GM18858 (cell line): ENCODE results near the gene TBC1D9B.

Source experiments
- ATAC-seq: cut with Tn5 transposase; IDR thresholded peaks from one replicate; pipeline ENCODE4 v1.9.1; 2021; ENCODE audit not compliant: unreplicated experiment

Gene TBC1D9B

GRCh38 chr5:179908528-179908927 is 831 bp upstream of the TBC1D9B start:
- no peak for ATAC-seq

GRCh38 chr5:179906795-179907555 is 722 bp downstream of the TBC1D9B start:
- ATAC-seq = no peak

- ATAC-seq = no peak
Measured at GRCh38 chr5:179906294-179906794, 1.4 kb downstream of the TBC1D9B start.

GRCh38 chr5:179905161-179905560 is 2.5 kb downstream of the TBC1D9B start:
- ATAC-seq = no peak

GRCh38 chr5:179904463-179905160 is 3.1 kb downstream of the TBC1D9B start:
- ATAC-seq = no peak

DNA sequence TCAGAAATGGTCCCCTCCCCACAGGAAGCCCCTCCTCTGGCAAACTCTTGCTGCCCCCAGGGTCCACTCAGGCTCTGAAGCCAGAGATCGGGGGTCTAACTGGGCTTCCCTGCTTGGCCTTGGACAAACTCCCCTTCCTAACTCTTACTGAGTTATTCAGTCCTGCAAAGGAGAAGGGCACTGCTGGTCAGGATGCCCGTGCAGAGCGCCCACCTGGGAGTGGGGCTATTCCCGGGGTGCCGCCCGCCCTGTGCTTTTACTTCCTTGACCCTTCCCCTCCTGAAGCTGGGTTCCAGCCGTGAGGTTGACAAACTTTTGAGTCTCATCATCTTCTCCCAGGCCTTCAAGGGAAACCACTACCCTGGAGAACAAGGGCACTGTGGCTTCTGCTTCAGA is 4.9 kb downstream of the TBC1D9B start:
- ATAC-seq = no peak

GRCh38 chr5:179901915-179902762 is 5.6 kb downstream of the TBC1D9B start:
- no peak for ATAC-seq

GRCh38 chr5:179901462-179901861 is 6.2 kb downstream of the TBC1D9B start:
- no peak for ATAC-seq

- ATAC-seq = no peak
Measured at GRCh38 chr5:179900711-179901110, 7.0 kb downstream of the TBC1D9B start.

- ATAC-seq = no peak
Measured at GRCh38 chr5:179900206-179900605, 7.5 kb downstream of the TBC1D9B start.

DNA sequence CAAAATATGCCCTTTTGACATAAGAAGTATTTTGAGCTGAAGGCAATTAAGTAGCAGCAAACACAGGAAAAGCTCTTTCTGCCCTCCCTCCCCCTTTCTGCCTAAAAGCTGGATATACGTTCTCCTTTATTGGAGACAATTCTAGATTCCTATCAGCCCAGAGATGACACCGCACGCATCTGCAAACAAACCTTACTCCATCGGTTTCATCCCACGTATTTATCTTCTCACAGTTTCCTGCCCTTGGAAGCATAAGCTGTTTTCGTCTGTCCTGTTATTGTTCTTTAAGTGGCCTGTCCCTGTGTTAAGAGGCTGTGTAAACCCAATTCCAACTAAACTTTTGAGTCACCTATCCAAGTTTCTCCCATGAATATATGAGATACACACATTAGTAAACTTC is 11.8 kb downstream of the TBC1D9B start:
- ATAC-seq = no peak

DNA sequence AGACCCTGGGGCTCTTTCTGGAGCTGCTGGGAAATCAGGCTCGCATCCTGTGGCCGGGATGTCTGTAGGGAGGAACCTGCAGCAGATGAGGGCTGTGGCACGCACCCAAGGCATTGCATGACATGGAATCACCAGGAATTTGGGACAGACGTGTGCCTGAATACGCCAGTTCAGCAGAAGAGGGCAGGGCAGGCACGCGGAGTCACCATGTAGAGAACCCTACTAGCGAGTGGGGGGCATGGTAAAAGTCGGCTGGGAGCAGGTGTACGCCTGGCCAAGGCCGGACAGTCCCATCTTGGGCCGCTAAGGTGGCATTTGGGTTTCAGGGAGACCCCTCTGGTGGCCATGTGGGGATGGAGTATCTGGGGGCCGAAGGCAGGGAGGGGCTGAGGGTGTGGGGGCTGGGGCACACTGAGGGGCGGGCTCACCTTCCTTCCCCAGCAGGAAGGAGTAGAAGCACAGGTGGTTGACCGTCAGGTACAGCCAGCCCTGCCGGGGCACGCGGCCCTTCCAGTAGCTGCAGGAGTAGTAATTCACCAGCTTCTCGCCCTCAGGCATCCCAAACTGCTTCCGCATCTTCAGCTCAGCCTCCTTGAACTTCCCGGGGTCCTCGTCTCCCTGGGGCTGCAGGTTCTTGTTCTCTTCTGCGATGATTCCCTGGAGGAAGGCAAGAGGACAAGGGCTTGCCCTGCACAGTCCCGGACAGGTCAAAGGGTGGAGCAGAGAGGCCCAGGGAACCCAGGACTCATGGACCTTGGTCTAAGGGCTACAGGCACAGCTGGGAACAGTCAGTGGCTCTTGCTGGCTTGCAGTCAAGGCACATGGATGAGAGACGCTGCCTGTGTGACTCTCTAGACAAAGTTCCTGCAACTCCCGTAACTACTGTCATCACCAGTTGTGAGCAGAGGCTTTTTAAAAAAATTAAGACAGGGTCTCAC is 13.5 kb downstream of the TBC1D9B start:
- ATAC-seq = no peak

DNA sequence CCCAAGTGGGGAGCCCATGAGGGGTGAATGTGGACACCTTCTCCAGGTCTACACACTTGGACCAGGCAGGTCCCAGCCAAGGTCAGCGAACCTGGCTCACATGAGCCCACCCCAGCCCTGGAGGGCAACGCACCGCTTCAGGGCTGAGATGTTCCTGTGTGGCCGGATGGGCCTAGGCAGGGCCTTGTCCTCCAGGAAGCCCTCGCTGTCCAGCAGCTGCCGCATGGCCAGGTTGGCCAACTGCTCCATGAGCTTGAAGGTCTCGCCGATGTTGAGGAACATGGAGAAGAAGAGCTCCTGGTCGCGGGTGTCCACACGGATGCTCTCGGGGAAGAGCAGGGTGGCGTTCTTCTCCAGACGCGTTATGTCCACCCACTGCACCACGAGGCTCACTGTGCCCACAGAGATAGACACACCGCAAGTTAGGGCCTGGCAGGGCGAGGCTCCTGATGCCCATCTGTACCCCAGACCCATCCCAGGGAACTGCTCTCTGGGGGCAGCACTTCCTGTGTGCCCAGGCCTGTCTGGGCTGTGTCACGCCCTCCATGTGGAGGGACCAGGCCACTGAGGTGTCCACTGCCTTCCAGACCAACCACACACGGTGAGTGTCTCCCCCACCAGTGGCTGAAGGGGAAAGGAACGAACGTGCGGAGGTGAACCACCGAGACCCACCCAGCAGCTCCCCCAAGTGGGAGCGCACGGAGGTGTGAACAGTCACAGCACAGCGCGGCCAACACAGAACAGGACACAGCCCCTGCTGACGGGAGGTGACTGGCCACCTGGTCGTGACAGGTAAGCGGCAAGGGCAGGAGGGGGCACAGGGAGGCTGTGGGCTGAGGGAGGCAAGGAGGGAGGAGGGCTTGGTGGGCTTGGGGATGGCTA is 14.4 kb downstream of the TBC1D9B start:
- no peak for ATAC-seq

GRCh38 chr5:179892255-179892654 is 15.4 kb downstream of the TBC1D9B start:
- ATAC-seq = no peak

DNA sequence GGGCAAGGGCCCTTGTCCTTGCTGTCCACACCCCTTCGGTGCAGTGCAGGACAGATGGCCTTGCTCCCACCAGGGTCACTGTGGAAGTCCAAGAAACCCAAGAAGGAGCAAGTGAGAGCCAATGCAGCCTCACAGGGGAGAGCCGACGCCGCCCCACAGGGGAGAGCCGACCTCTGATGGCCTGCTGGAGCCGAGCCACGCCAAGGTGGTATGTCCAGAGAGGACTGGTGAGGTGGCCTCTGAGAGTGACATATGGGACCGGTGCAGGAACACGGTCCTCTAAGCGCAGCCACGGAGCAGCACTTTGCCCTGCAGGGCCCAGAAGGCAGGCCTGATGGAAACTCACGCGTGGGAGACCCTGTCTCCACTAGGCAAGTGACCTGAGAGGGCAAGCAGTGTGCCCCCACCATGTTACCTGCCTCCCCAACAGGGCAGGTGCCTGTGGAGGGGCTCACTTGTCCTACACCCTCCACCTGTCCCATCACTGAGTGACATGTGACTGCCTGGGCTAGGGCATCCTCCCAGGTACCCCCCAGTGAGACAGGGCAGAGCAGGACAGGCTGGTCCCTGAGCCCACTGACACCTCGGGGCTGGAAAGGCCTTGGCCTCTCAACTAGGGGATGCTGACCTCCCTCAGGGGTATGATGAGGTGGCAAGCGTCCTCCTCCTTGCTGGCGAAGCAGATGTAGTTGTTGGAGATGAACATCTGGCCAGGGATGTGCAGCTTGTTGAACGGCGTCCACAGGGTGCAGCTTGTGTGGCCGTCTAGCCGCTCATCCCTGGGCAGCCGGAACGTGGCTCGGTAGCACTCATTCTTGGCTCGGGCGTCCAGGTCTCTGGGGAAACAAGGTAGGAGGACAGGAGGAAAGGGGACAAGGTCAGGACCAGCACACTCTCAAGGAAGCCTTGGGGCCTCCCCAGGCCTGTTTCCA is 16.7 kb downstream of the TBC1D9B start:
- no peak for ATAC-seq

DNA sequence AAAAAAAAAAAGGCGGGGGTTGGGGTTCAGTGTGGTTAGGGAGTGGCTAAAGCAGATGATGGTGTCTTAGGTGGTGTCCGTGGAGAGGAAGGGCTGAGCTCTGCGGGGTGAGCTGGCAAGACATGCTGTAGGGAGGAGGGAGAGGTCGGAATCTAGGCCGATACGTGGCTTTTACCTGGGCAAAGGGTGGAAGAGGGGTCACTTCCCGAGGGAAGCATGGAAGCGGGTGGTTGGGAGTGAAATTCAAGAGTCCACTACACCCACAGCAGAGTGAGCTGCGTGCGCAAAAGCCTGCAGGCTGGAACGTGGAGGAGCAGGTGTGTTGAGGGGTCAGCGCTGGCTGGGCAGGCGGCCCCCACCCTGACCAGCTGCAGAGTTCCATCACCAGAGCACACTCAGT is 17.8 kb downstream of the TBC1D9B start:
- no peak for ATAC-seq

DNA sequence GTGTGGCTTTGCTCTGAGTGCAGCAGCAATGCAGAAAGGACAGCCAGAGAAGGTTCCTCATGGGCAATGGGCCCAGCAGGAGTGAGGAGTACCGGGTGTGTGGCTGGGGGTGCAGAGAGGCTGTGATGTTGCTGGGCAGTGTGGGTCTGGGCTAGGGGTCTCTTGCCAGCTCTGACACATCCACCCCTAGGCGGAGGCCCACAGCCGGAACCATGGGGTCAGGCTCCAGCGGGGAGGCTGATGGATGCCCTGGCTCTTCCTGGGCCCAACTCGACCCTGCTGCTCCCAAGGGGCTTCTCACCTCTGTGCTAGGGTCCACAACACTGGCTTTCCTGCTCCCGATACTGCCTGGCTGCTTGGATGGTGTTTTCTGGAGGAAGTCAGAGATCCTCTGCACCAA is 19.9 kb downstream of the TBC1D9B start:
- no peak for ATAC-seq

GRCh38 chr5:179887095-179887494 is 20.6 kb downstream of the TBC1D9B start:
- no peak for ATAC-seq
